ENCODE measurements around the gene GSG1L. TPM values are rescaled to one million over a fixed set of nuclear protein-coding genes. Genes with fewer than 3 reads are reported as not detected.

GSG1L gene
- total and polyA plus RNA-seq, 9 of the 15 experiments (the other 6 are each of a cell fraction or from before 2014, with no cell fraction given): not detected

DNA sequence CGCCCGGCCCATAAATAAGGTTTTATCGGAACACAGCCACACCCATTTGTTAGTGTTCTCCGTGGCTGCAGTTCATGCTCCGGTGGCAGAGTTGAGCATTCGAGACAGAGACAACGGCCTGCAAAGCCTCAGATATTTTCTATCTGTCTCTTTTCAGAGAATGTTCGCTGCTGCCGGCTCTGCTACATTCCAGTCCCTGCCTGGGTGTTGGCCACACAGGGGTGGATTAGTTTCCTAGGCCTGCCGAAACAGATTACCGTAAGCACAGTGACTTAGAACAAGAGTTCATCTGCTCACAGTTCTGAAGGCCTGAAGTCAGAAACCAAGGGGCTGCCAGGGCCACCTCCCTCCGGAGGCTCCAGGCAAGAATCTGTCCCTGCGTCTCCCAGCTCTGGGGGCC, 19.1 kb upstream of the GSG1L start (continued):
- TF ChIP-seq ZNF431 (CRISPR knock-in tag; IDR thresholded peaks at IDR 0.05): no peak
- TF ChIP-seq COPS2 (conservative IDR thresholded peaks at IDR 0.05): no peak
- TF ChIP-seq ZC3H8 (IDR thresholded peaks at IDR 0.05): no peak
- TF ChIP-seq ARID1B (IDR thresholded peaks at IDR 0.05): peak; percentile 62
- TF ChIP-seq POLR2A (conservative IDR thresholded peaks at IDR 0.05): no peak
- TF ChIP-seq, protein P1, sequence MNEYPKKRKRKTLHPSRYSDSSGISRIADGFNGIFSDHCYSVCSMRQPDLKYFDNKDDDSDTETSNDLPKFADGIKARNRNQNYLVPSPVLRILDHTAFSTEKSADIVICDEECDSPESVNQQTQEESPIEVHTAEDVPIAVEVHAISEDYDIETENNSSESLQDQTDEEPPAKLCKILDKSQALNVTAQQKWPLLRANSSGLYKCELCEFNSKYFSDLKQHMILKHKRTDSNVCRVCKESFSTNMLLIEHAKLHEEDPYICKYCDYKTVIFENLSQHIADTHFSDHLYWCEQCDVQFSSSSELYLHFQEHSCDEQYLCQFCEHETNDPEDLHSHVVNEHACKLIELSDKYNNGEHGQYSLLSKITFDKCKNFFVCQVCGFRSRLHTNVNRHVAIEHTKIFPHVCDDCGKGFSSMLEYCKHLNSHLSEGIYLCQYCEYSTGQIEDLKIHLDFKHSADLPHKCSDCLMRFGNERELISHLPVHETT (CRISPR knock-in tag; conservative IDR thresholded peaks at IDR 0.05 in 1 of 2, IDR thresholded peaks at IDR 0.05 in 1 of 2): no peak
- TF ChIP-seq ZNF77 (CRISPR knock-in tag; IDR thresholded peaks at IDR 0.05): no peak
- no peak for TF ChIP-seq ZNF766 (CRISPR knock-in tag; conservative IDR thresholded peaks at IDR 0.05)
- TF ChIP-seq, protein P2, sequence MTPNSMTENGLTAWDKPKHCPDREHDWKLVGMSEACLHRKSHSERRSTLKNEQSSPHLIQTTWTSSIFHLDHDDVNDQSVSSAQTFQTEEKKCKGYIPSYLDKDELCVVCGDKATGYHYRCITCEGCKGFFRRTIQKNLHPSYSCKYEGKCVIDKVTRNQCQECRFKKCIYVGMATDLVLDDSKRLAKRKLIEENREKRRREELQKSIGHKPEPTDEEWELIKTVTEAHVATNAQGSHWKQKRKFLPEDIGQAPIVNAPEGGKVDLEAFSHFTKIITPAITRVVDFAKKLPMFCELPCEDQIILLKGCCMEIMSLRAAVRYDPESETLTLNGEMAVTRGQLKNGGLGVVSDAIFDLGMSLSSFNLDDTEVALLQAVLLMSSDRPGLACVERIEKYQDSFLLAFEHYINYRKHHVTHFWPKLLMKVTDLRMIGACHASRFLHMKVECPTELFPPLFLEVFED (CRISPR knock-in tag; conservative IDR thresholded peaks at IDR 0.05): no peak
- TF ChIP-seq RFX5 (IDR thresholded peaks at IDR 0.05; ENCODE audit: low read depth, low read length): no peak
- no peak for TF ChIP-seq SMAD2 (IDR thresholded peaks at IDR 0.05; ENCODE audit: low read depth, low read length)
- TF ChIP-seq, protein P3, sequence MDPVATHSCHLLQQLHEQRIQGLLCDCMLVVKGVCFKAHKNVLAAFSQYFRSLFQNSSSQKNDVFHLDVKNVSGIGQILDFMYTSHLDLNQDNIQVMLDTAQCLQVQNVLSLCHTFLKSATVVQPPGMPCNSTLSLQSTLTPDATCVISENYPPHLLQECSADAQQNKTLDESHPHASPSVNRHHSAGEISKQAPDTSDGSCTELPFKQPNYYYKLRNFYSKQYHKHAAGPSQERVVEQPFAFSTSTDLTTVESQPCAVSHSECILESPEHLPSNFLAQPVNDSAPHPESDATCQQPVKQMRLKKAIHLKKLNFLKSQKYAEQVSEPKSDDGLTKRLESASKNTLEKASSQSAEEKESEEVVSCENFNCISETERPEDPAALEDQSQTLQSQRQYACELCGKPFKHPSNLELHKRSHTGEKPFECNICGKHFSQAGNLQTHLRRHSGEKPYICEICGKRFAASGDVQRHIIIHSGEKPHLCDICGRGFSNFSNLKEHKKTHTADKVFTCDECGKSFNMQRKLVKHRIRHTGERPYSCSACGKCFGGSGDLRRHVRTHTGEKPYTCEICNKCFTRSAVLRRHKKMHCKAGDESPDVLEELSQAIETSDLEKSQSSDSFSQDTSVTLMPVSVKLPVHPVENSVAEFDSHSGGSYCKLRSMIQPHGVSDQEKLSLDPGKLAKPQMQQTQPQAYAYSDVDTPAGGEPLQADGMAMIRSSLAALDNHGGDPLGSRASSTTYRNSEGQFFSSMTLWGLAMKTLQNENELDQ (CRISPR knock-in tag; IDR thresholded peaks at IDR 0.05; ENCODE audit: borderline replicate concordance): no peak
- no peak for TF ChIP-seq NFXL1 (CRISPR knock-in tag; IDR thresholded peaks at IDR 0.05)
- TF ChIP-seq NRF1 (conservative IDR thresholded peaks at IDR 0.05 in 1 of 2, IDR thresholded peaks at IDR 0.05 in 1 of 2): peak in 1 of 2 experiments; percentile 30; a peak in 1 of 4 replicates
- TF ChIP-seq ETV6 (IDR thresholded peaks at IDR 0.05; ENCODE audit: borderline replicate concordance in 1 of 2, low read depth in 2 of 2, low read length in 1 of 2): no peak
- no peak for TF ChIP-seq ETV6 (CRISPR knock-in tag; IDR thresholded peaks at IDR 0.05; ENCODE audit: borderline replicate concordance)
- TF ChIP-seq IFI16 (CRISPR knock-in tag; IDR thresholded peaks at IDR 0.05): no peak
- TF ChIP-seq CBFA2T3 (IDR thresholded peaks at IDR 0.05): peak; percentile 80
- TF ChIP-seq PTTG1 (tag; IDR thresholded peaks at IDR 0.05; ENCODE audit: low read depth): no peak
- peak; percentile 69 for TF ChIP-seq CBFA2T2 (conservative IDR thresholded peaks at IDR 0.05)
- no peak for TF ChIP-seq POU5F1 (IDR thresholded peaks at IDR 0.05; ENCODE audit: borderline replicate concordance, low read depth, low read length, partially characterized antibody)
- no peak for TF ChIP-seq PPARD (CRISPR knock-in tag; IDR thresholded peaks at IDR 0.05)
- no peak for TF ChIP-seq NUFIP1 (IDR thresholded peaks at IDR 0.05; ENCODE audit: partially characterized antibody)
- TF ChIP-seq POLR2AphosphoS5 (IDR thresholded peaks at IDR 0.05; ENCODE audit: control insufficient read depth, insufficient read depth, low read depth, low read length): no peak
- TF ChIP-seq EWSR1 (IDR thresholded peaks at IDR 0.05; ENCODE audit: borderline replicate concordance, low read depth, partially characterized antibody): no peak
- TF ChIP-seq JUND (IDR thresholded peaks at IDR 0.05; ENCODE audit: borderline replicate concordance, low read depth, low read length): no peak
- no peak for TF ChIP-seq JUND (tag; IDR thresholded peaks at IDR 0.05; ENCODE audit: borderline replicate concordance, low read depth, low read length)

All from K562 (cell line).